ENCODE data around the gene ATP11A.

DNA sequence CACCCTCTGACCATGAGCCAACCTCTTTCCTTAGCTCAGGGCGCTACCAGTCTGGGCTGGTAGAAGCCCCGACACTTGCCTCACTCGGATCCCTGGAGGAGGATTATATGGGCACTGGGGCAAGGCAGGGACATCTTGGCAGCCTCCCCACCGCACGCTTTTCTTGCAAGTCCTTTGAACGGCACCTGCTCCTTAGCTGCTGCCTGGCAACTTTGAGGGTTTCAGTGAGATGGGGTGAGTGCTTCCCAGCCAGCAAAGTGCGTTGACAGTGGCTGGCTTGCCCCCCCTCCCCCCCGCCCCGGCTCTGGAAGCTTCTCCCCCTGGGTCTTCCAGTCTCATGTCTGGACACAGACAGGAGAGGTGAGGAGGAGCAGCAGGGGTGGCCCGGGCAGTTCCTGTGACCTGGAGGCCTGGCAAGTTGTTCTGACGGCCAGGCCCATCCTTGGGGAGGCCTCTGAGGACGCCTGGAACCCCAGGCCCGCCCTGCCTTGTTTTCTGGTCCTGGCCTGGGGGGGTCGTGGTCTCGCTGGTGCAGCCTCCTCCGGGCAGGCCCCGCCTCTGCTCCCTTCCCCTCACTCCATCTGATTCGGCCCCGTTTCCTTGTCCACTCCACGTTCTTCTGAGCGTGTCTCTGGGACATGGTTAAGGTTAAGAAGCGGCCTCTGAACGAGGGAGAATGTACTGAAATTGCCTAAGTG lies 75.2 kb downstream of the ATP11A start:
- TF ChIP-seq GATA2 (IDR thresholded peaks at IDR 0.05; ENCODE audit: low read depth, low read length) (no peak), GATA3 (IDR thresholded peaks at IDR 0.05; ENCODE audit: low read depth, low read length) (no peak)
